GM12801 (cell line): Measurements from ENCODE around the gene LMX1B.

ENCODE experiments used
- CTCF ChIP-seq: IDR thresholded peaks from one replicate; pipeline ENCODE4 v1.5.1; 2011; ENCODE audit warnings: control low read depth; ENCODE audit not compliant: insufficient read length; ENCODE audit errors: extremely low read depth

The LMX1B gene

DNA sequence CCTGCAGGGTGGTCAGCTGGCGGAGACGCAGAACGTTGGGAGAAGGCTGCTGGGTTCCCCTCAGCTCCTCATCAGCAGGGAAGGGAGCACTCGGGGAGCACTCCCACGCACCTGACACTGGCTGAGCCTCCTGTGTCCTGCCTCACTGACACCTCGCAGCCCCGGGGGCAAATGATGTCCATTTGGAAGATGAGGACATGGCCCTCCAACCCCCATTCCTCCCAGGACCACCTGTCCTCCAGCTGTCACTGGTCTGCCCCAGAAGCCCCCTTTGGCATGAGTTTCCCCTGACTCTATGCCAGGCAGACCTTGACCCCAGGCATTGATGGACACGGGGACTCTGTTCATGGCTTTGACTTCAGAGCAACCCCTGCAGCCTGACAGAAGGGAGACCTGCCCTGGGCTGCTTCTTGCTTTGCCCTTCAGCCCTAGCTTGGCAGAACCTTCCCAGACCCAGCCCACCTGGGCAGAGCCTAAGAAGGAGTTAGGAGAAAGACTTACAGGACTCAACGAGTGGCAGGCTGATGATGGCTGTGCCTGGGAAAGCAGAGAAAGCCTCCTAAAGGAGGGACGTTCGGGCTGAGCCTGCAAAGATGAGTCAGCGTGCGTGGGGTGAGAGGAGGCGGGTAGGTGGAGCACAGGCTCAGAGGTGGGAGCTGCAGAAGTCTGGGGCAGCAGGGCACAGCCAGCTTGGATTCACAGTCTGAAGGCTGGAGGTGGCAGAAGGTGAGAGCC lies 90.6 kb downstream of the LMX1B start:
- TF ChIP-seq CTCF: no peak

DNA sequence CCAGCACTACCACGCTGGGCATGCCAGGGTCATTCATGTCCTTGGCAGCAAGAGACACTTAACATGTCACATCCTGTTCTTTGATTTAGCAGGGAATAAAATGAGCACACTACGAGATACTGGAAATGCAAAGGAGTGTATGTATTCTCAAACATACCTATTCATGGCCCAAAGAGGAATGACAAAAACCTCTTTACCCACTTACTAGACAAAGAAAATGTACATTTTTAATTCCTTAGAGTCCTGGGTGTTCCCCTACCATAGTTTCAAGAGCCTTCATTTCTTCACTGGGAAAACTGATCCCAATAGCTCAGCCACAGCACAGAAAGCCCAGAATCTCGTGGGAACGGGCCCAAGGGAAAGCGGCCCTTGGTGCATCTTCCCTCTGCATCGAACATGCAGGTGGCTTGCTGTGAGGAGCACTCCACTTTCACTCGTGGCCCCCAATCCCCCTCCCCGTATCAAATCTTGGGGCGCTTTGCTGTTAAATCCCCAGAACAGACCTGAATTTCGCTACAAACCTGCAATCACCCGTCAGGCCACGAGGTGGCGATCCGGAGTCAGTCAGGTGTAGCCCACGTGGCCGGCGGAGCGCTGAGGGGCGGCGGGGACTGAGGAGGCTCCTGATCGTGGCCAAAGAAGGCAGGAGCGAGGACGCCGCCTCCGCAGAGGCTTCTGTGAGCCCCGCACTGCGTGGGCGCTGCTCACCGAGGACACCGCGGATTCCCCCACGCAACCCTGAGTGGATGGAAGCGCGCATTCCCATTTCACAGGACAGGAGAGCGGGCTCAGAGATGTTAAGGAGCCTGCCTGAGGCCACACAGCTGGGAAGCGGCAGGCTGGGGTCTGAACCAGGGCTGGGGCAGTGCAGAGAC lies 91.4 kb downstream of the LMX1B start:
- TF ChIP-seq CTCF: no peak

DNA sequence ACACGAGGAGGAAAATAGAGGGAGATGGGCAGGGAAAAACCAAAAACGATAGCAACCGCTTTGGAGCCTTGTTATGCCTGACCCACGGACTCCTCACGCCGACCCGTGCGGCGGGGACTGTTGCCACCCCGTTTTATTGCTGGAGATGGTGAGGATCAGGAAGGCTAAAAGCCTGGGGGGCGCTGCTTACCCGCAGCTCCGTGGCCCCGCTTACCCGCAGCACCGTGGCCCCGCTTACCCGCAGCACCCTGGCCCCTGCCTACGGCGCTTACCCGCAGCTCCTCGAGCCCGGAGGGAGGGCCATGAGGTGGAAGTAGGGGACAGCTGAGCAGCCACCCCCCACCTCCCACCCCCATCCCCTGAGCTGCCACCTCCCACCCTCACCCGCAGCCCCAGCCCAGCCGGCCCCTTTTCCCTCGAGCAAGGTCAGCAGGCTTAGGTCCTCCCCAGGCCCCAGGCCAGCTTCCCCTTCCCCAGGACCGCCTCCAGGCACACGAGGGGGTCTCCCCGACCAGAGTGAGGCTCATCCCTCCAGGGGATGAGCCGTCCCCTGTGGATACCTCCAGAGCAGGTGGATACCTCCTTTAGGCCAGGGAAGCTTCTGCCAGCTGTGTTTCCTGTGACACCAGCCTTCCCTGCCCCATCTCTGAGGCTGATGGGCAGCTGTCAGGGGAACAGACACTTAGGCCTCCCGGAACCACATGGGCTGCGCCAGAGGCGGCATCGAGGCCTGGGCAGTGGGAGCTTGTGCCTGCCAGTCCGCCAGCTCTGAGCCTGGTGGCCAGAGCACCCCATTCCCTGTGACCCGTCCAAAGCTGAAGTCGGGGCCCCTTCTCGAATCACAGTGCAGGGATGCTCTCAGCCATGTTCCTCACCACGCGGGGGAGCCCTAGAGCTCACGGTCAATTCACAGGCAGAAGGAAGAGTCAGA lies 92.3 kb downstream of the LMX1B start:
- no peak for TF ChIP-seq CTCF

DNA sequence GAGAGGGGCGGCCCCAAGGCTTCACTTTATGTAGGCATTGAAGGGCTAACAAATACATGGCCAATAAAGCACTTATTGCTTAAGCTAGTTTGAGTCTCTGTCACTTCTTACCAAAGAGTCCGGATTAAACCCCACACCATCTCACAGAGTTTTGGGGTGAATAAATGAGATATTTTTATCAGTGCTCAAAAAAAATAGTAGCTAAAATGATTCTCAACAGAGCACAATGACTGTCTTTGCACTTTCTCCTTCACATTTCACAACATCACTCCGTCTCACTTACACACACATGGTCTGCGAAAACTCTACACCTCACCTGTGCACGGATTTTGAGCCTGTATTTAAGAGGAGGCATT lies 92.9 kb downstream of the LMX1B start:
- no peak for TF ChIP-seq CTCF

DNA sequence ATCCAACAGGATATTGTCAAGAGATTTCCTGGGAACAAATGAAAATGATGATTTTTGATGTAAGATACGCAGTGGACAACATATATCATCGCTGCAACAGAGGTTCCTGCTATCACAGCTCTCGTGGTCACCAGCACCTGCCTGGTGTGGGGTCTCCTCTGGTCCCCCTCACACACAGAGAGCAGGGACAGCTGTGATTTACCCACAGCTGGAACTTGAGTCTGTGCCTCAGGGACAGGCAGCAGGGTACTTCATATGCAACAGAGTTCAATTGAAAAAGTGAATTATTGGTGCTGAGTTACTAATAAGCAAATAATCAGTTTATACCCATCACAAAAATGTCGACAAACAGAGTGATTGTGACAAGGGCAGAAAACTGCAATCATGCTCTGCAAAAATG lies 93.4 kb downstream of the LMX1B start:
- no peak for TF ChIP-seq CTCF

GRCh38 chr9:126708178-126708577 lies 94.5 kb downstream of the LMX1B start:
- no peak for TF ChIP-seq CTCF

GRCh38 chr9:126709241-126709640 lies 95.5 kb downstream of the LMX1B start:
- no peak for TF ChIP-seq CTCF
